ENCODE results near the gene BTF3L4.

DNA sequence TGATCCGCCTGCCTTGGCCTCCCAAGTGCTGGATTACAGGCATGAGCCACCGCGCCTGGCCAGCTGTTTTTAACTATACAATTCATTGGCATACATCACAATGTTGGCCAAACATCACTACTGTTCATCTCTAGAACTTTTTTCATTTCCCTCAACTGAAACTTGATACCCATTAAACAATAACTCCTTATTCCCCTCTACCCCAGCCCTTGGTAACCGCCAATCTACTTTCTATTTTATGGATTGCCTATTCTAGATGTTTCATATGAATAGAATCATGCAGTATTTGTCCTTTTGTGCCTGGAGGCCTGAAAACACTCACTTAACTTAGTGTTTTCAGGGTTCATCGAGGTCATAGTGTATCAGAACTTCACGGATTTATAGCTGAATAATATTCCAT is 16.2 kb downstream of the BTF3L4 start:
- TF ChIP-seq, protein P1, sequence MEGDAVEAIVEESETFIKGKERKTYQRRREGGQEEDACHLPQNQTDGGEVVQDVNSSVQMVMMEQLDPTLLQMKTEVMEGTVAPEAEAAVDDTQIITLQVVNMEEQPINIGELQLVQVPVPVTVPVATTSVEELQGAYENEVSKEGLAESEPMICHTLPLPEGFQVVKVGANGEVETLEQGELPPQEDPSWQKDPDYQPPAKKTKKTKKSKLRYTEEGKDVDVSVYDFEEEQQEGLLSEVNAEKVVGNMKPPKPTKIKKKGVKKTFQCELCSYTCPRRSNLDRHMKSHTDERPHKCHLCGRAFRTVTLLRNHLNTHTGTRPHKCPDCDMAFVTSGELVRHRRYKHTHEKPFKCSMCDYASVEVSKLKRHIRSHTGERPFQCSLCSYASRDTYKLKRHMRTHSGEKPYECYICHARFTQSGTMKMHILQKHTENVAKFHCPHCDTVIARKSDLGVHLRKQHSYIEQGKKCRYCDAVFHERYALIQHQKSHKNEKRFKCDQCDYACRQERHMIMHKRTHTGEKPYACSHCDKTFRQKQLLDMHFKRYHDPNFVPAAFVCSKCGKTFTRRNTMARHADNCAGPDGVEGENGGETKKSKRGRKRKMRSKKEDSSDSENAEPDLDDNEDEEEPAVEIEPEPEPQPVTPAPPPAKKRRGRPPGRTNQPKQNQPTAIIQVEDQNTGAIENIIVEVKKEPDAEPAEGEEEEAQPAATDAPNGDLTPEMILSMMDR (conservative IDR thresholded peaks at IDR 0.05) = no peak
- TF ChIP-seq ZFX (IDR thresholded peaks at IDR 0.05) = no peak
